WTC11 (cell line): Measurements from ENCODE around the gene ALLC. TPM values are rescaled to one million over a fixed set of nuclear protein-coding genes. Genes with fewer than 3 reads are reported as not detected.
A peak's percentile ranks its signal among the peaks of the same experiment; 100 is the strongest.

Source experiments
- ATAC-seq: fragments of 200-7000 bp; cut with Tn5 transposase; 2 replicates; pipeline ENCODE4 v1.10.0; 2021; ENCODE audit warnings: mild to moderate bottlenecking, moderate library complexity
- CTCF ChIA-PET: fragments of 300-600 bp; sonication (Branson Sonifier 250); formaldehyde crosslinking; loops from one replicate; lab custom pipeline; 2021; ENCODE audit warnings: antibody characterized with exemption; lab: Charles Lee
- POLR2A ChIA-PET: fragments of 350-600 bp; sonication (Branson Sonifier 250); formaldehyde crosslinking; loops from one replicate; lab custom pipeline; 2021; ENCODE audit warnings: antibody characterized with exemption; lab: Charles Lee
- DNase-seq: peaks from one replicate; pipeline ENCODE4 v3.0.0; 2021; ENCODE audit warnings: low spot score
- H3K27ac Mint-ChIP-seq: 2 replicates; pipeline ENCODE4 v1.8.0; 2021; ENCODE audit warnings: mixed read lengths
- H3K27me3 Mint-ChIP-seq: 2 replicates; pipeline ENCODE4 v1.8.0; 2021; ENCODE audit warnings: low read depth, mild to moderate bottlenecking, moderate library complexity, mixed read lengths
- H3K36me3 Mint-ChIP-seq: 2 replicates; pipeline ENCODE4 v1.8.0; 2021; ENCODE audit warnings: mixed read lengths
- H3K4me1 Mint-ChIP-seq: 2 replicates; pipeline ENCODE4 v1.8.0; 2022; ENCODE audit warnings: mixed read lengths
- H3K4me3 Mint-ChIP-seq: 2 replicates; pipeline ENCODE4 v1.8.0; 2021; ENCODE audit warnings: mild to moderate bottlenecking, moderate library complexity, mixed read lengths
- H3K9me3 Mint-ChIP-seq: 2 replicates; pipeline ENCODE4 v1.8.0; 2021; ENCODE audit warnings: mixed read lengths
- CTCF ChIP-seq: fragments of 200-600 bp; IDR thresholded peaks from 2 replicates; pipeline ENCODE4 v1.8.0; 2022; ENCODE audit warnings: antibody characterized with exemption
- NR3C1 ChIP-seq: sonication (generic); formaldehyde crosslinking; conservative IDR thresholded peaks from 2 replicates; pipeline ENCODE4 v1.8.1; 2023; ENCODE audit warnings: low read depth, mild to moderate bottlenecking, missing genetic modification reagents
- PRRX2 ChIP-seq: fragments of 250-450 bp; sonication (Bioruptor Pico); IDR thresholded peaks from 2 replicates; pipeline ENCODE4 v1.8.0; 2021; ENCODE audit warnings: mild to moderate bottlenecking
- SMAD3 ChIP-seq: sonication (generic); formaldehyde crosslinking; IDR thresholded peaks from 2 replicates; pipeline ENCODE4 v1.8.0; 2022; ENCODE audit warnings: missing genetic modification reagents, mild to moderate bottlenecking, borderline replicate concordance
- SMAD4 ChIP-seq: sonication (generic); formaldehyde crosslinking; IDR thresholded peaks from 2 replicates; pipeline ENCODE4 v1.8.0; 2022; ENCODE audit warnings: mild to moderate bottlenecking, missing genetic modification reagents
- USF2 ChIP-seq: sonication (generic); formaldehyde crosslinking; IDR thresholded peaks from 2 replicates; pipeline ENCODE4 v1.8.1; 2023; ENCODE audit warnings: mild to moderate bottlenecking, missing genetic modification reagents, moderate library complexity
- ZNF232 ChIP-seq: sonication (generic); formaldehyde crosslinking; IDR thresholded peaks from 2 replicates; pipeline ENCODE4 v1.8.0; 2022; ENCODE audit warnings: mild to moderate bottlenecking, missing genetic modification reagents
- ZNF423 ChIP-seq: fragments of 250-450 bp; sonication (Bioruptor Pico); IDR thresholded peaks from 2 replicates; pipeline ENCODE4 v2.1.2; 2022; ENCODE audit warnings: mild to moderate bottlenecking, moderate library complexity
- total RNA-seq: library from RNA; stranded (reverse); gene quantifications from 3 replicates; pipeline ENCODE4 v1.2.3, GENCODE V29; 2021
- TF ChIP-seq, protein P1 (sequence below): sonication (generic); formaldehyde crosslinking; IDR thresholded peaks from 2 replicates; pipeline ENCODE4 v1.8.0; 2023; ENCODE audit warnings: missing genetic modification reagents
- TF ChIP-seq, protein P2 (sequence below): sonication (generic); formaldehyde crosslinking; IDR thresholded peaks from 2 replicates; pipeline ENCODE4 v1.8.1; 2023; ENCODE audit warnings: mild to moderate bottlenecking, moderate library complexity, missing genetic modification reagents
- TF ChIP-seq, protein P3 (sequence below): sonication (generic); formaldehyde crosslinking; IDR thresholded peaks from 2 replicates; pipeline ENCODE4 v1.8.1; 2023; ENCODE audit warnings: mild to moderate bottlenecking, missing genetic modification reagents
- TF ChIP-seq, protein P4 (sequence below): sonication (generic); formaldehyde crosslinking; IDR thresholded peaks from 2 replicates; pipeline ENCODE4 v1.8.0; 2022; ENCODE audit warnings: missing genetic modification reagents
- TF ChIP-seq, protein P5 (sequence below): sonication (generic); formaldehyde crosslinking; IDR thresholded peaks from 2 replicates; pipeline ENCODE4 v1.8.0; 2022; ENCODE audit warnings: mild to moderate bottlenecking, missing genetic modification reagents
- TF ChIP-seq, protein P6 (sequence below): sonication (generic); formaldehyde crosslinking; IDR thresholded peaks from 2 replicates; pipeline ENCODE4 v1.8.1; 2022; ENCODE audit warnings: low read depth, missing genetic modification reagents, borderline replicate concordance
- TF ChIP-seq, protein P7 (sequence below): fragments of 250-450 bp; sonication (Bioruptor Pico); IDR thresholded peaks from 2 replicates; pipeline ENCODE4 v1.9.0; 2021; ENCODE audit warnings: moderate library complexity, mild to moderate bottlenecking, inconsistent platforms, borderline replicate concordance

Gene ALLC
- total RNA-seq, 1 experiment from 2014 or later: not detected

DNA sequence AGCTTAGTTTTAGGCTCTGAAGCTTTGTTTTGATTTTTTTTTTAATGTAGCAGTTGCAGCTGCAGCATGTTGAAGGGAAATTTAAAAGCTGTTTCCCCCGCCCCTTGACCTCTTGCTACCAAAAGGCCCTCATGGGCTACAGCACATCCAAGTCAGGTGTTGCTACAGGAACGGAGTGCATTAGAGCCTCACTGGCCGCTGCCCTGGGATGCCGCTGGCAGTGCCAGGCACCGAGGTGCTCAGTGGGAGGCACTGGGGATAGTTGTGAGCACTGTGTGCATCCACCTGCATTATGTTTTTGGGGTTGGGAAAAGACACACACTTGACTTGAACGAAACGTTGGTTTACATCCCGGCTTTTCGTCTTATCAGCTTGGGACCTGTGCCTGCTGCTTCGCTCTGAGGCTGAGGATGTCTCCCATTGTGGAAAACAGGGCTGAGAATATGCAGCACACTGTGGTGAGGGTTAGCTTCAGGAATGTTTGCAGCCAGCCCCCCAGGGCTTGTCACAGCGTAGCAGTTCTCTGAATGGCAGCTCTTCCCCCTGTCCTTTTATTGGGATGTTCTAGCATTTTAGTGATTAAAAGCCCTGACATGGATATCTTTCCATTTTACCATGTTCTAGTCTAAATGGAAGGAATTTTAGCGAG lies 69.5 kb downstream of the ALLC start (continued):
- TF ChIP-seq USF2 (CRISPR knock-in tag) (no peak), ZNF423 (CRISPR knock-in tag) (no peak), NR3C1 (CRISPR knock-in tag) (no peak), ZNF232 (CRISPR knock-in tag) (no peak), PRRX2 (CRISPR knock-in tag) (no peak)
- TF ChIP-seq, protein P1, sequence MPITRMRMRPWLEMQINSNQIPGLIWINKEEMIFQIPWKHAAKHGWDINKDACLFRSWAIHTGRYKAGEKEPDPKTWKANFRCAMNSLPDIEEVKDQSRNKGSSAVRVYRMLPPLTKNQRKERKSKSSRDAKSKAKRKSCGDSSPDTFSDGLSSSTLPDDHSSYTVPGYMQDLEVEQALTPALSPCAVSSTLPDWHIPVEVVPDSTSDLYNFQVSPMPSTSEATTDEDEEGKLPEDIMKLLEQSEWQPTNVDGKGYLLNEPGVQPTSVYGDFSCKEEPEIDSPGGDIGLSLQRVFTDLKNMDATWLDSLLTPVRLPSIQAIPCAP: no peak
- TF ChIP-seq, protein P2, sequence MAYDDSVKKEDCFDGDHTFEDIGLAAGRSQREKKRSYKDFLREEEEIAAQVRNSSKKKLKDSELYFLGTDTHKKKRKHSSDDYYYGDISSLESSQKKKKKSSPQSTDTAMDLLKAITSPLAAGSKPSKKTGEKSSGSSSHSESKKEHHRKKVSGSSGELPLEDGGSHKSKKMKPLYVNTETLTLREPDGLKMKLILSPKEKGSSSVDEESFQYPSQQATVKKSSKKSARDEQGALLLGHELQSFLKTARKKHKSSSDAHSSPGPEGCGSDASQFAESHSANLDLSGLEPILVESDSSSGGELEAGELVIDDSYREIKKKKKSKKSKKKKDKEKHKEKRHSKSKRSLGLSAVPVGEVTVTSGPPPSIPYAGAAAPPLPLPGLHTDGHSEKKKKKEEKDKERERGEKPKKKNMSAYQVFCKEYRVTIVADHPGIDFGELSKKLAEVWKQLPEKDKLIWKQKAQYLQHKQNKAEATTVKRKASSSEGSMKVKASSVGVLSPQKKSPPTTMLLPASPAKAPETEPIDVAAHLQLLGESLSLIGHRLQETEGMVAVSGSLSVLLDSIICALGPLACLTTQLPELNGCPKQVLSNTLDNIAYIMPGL (CRISPR knock-in tag): no peak
- TF ChIP-seq, protein P3, sequence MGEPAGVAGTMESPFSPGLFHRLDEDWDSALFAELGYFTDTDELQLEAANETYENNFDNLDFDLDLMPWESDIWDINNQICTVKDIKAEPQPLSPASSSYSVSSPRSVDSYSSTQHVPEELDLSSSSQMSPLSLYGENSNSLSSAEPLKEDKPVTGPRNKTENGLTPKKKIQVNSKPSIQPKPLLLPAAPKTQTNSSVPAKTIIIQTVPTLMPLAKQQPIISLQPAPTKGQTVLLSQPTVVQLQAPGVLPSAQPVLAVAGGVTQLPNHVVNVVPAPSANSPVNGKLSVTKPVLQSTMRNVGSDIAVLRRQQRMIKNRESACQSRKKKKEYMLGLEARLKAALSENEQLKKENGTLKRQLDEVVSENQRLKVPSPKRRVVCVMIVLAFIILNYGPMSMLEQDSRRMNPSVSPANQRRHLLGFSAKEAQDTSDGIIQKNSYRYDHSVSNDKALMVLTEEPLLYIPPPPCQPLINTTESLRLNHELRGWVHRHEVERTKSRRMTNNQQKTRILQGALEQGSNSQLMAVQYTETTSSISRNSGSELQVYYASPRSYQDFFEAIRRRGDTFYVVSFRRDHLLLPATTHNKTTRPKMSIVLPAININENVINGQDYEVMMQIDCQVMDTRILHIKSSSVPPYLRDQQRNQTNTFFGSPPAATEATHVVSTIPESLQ (CRISPR knock-in tag): no peak
- TF ChIP-seq, all 79 proteins: peak for 0

GRCh38 chr2:3728104-3729054 lies 70.4 kb downstream of the ALLC start:
- Mint-ChIP-seq H3K27ac (no peak overlapping the region), H3K4me3 (no peak overlapping the region), H3K9me3 (peaks cover 78% of the 10 kb centered on the region), H3K4me1 (no peaks in the 10 kb centered on the region), H3K36me3 (peaks cover 63% of the 10 kb centered on the region), H3K27me3 (peaks cover 20% of the 10 kb centered on the region)
- ChIA-PET CTCF (interaction anchor here (1.0 to 1.5 kb wide), 3 partner anchors 26 to 77 kb away, joined by 3 to 8 read pairs (median 3); no protein-coding TSS in a partner anchor), POLR2A (no interaction called here)
- 0 out of 2 replicates have a peak, but pooled peaks have one; percentile 26 for ATAC-seq
- TF ChIP-seq CTCF: peak; percentile 37
- TF ChIP-seq PRRX2 (CRISPR knock-in tag): no peak
- DNase-seq: no peak

DNA sequence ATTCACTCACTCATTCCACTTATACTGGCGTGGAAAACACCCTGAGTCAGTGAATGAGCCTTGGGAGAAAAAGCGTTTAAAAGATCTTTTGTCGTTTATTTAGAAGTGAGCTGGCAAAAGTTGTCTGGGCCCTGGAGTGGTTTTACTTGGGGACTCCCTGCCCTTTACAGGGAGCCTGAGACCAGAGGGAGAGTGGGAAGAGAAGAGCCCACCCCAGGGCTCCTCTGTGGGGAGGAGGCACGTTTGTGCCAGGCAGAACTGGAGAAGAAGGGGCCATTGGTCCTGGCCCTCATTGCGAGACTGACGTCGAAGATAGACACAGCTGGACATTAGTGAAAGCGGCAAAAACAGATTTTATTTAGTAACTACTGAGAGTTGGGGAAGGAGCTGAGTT lies 71.1 kb downstream of the ALLC start:
- DNase-seq (no peak), ATAC-seq (no peak)
- Mint-ChIP-seq H3K36me3 (peaks cover 59% of the 10 kb centered on the region), H3K4me1 (no peaks in the 10 kb centered on the region), H3K4me3 (no peak overlapping the region), H3K9me3 (peaks cover 76% of the 10 kb centered on the region), H3K27me3 (peaks cover 18% of the 10 kb centered on the region), H3K27ac (no peak overlapping the region)
- ChIA-PET POLR2A (no interaction called here), CTCF (no interaction called here)
- TF ChIP-seq, protein P4, sequence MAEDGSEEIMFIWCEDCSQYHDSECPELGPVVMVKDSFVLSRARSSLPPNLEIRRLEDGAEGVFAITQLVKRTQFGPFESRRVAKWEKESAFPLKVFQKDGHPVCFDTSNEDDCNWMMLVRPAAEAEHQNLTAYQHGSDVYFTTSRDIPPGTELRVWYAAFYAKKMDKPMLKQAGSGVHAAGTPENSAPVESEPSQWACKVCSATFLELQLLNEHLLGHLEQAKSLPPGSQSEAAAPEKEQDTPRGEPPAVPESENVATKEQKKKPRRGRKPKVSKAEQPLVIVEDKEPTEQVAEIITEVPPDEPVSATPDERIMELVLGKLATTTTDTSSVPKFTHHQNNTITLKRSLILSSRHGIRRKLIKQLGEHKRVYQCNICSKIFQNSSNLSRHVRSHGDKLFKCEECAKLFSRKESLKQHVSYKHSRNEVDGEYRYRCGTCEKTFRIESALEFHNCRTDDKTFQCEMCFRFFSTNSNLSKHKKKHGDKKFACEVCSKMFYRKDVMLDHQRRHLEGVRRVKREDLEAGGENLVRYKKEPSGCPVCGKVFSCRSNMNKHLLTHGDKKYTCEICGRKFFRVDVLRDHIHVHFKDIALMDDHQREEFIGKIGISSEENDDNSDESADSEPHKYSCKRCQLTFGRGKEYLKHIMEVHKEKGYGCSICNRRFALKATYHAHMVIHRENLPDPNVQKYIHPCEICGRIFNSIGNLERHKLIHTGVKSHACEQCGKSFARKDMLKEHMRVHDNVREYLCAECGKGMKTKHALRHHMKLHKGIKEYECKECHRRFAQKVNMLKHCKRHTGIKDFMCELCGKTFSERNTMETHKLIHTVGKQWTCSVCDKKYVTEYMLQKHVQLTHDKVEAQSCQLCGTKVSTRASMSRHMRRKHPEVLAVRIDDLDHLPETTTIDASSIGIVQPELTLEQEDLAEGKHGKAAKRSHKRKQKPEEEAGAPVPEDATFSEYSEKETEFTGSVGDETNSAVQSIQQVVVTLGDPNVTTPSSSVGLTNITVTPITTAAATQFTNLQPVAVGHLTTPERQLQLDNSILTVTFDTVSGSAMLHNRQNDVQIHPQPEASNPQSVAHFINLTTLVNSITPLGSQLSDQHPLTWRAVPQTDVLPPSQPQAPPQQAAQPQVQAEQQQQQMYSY (CRISPR knock-in tag): no peak
- TF ChIP-seq, protein P5, sequence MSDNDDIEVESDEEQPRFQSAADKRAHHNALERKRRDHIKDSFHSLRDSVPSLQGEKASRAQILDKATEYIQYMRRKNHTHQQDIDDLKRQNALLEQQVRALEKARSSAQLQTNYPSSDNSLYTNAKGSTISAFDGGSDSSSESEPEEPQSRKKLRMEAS (CRISPR knock-in tag): no peak
- TF ChIP-seq, protein P6, sequence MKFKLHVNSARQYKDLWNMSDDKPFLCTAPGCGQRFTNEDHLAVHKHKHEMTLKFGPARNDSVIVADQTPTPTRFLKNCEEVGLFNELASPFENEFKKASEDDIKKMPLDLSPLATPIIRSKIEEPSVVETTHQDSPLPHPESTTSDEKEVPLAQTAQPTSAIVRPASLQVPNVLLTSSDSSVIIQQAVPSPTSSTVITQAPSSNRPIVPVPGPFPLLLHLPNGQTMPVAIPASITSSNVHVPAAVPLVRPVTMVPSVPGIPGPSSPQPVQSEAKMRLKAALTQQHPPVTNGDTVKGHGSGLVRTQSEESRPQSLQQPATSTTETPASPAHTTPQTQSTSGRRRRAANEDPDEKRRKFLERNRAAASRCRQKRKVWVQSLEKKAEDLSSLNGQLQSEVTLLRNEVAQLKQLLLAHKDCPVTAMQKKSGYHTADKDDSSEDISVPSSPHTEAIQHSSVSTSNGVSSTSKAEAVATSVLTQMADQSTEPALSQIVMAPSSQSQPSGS (CRISPR knock-in tag): no peak
- TF ChIP-seq SMAD4 (CRISPR knock-in tag) (no peak), SMAD3 (CRISPR knock-in tag) (no peak)
- TF ChIP-seq, protein P7, sequence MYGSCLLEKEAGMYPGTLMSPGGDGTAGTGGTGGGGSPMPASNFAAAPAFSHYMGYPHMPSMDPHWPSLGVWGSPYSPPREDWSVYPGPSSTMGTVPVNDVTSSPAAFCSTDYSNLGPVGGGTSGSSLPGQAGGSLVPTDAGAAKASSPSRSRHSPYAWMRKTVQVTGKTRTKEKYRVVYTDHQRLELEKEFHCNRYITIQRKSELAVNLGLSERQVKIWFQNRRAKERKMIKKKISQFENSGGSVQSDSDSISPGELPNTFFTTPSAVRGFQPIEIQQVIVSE (CRISPR knock-in tag): no peak
